ENCODE data around the gene DENND10.

Gene DENND10

DNA sequence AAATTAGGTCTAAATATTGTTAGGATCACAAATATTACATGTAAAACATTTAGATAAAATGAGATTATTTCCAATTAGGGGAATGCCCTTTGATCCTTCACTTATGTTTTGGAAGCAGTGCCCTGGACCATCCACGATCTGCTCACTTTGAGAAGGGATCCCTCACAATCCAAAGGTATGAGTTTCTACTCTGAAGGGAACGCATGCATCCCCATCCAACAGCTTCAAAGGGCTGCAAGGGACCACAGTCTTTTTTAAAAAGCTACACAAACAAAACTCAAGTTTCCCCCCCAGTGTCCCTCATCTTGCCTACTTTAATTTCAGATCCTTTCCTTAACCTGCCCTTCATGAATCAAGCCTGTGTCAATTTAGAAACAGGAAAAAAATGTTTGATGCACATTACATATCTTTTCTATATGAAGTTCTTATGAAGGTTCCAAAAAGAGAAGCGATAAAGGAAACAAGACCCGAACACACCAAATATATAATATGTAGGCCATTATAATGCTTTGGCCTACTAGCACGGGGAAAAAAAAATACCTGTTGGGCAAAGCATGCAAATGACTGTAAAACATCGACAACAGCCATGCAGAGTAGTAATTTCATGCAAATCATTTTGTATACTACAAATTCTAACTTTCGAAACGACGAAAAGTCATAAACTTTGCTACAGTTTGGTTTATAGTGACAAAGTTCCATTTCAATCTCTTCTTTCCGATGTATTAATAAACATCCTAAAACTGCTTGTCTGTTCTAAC lies 25.3 kb upstream of the DENND10 start:
- no peak for TF ChIP-seq EZH2phosphoT487 (IDR thresholded peaks at IDR 0.05; ENCODE audit: borderline replicate concordance, low read length)
- TF ChIP-seq, protein P1, sequence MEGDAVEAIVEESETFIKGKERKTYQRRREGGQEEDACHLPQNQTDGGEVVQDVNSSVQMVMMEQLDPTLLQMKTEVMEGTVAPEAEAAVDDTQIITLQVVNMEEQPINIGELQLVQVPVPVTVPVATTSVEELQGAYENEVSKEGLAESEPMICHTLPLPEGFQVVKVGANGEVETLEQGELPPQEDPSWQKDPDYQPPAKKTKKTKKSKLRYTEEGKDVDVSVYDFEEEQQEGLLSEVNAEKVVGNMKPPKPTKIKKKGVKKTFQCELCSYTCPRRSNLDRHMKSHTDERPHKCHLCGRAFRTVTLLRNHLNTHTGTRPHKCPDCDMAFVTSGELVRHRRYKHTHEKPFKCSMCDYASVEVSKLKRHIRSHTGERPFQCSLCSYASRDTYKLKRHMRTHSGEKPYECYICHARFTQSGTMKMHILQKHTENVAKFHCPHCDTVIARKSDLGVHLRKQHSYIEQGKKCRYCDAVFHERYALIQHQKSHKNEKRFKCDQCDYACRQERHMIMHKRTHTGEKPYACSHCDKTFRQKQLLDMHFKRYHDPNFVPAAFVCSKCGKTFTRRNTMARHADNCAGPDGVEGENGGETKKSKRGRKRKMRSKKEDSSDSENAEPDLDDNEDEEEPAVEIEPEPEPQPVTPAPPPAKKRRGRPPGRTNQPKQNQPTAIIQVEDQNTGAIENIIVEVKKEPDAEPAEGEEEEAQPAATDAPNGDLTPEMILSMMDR (IDR thresholded peaks at IDR 0.05; ENCODE audit: low read depth, low read length, poor library complexity, severe bottlenecking): no peak
- Histone ChIP-seq H4K20me1 (ENCODE audit: control insufficient read depth, insufficient read depth, low read depth, low read length) (peaks cover 32% of the 10 kb centered on the region), H3K9me2 (replicated peaks; ENCODE audit: control insufficient read depth, low read length) (no peaks in the 10 kb centered on the region), H3K27me3 (ENCODE audit: control insufficient read depth, low read length) (no peaks in the 10 kb centered on the region), H3K36me3 (ENCODE audit: control insufficient read depth, low read length) (peaks cover 62% of the 10 kb centered on the region), H3F3A (ENCODE audit: control insufficient read depth, insufficient read depth) (peaks cover 14% of the 10 kb centered on the region), H3K4me1 (ENCODE audit: control insufficient read depth, low read length) (peaks cover 50% of the 10 kb centered on the region), H3K9me3 (ENCODE audit: control insufficient read depth, insufficient read depth, low read length) (no peaks in the 10 kb centered on the region), H3K4me2 (ENCODE audit: low read length) (peak overlapping the region; percentile 68), H3K27ac (ENCODE audit: low read depth, low read length) (peak overlapping the region; percentile 79), H3K4me3 (ENCODE audit: low read length) (peak overlapping the region; percentile 88), H3K79me2 (ENCODE audit: control insufficient read depth, low read length) (peaks cover 84% of the 10 kb centered on the region)

DNA sequence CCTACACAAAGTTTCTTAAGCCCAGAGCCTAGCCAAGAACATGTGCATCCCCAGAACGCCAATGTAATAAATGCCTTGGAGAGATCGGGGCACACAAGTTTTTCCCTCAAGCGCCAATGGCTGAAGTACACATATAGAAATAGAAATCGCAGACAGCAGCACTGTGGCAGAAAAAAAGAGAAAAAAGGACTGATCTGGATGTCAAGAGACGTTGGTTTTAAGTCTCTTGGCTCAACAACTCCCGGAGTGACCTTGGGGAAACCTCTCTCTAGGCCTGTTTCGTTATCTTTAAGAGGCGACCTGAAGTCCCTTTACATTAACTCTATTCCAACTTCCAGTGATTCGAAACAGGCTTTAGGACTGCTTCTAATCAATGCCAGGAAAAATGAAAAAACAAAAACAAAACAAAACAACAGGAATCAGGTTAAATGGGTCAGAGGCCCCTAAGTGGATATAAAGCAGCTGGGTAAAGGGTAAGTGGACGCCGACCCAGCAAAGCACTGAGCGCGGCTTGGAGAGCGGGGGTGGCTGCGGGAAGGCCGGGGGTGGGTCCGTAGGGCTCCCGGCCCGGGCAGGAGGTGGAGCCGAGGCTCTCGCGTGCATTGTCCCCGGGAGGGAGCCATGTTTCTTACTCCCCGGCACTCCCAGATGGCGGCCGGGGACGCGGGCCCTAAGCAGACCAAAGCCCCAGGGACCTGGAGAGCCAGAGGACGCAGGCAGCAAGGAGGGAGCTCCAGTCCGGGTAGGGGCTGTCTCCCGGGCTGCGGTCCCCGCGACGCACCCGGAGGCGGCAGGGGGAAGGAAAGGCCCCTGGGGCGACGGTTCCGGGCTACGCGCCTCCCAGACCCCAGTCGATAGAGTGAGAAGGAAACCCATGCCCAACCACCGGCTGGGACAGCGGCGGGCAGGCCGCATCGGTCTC lies 24.1 kb upstream of the DENND10 start:
- peak overlapping the region; percentile 88 for H3K4me3 ChIP-seq (ENCODE audit: low read length)
- peaks cover 15% of the 10 kb centered on the region for H3F3A ChIP-seq (ENCODE audit: control insufficient read depth, insufficient read depth)
- H3K79me2 ChIP-seq (ENCODE audit: control insufficient read depth, low read length): peaks cover 72% of the 10 kb centered on the region
- no peaks in the 10 kb centered on the region for H3K9me2 ChIP-seq (replicated peaks; ENCODE audit: control insufficient read depth, low read length)
- peak overlapping the region; percentile 79 for H3K27ac ChIP-seq (ENCODE audit: low read depth, low read length)
- peaks cover 27% of the 10 kb centered on the region for H4K20me1 ChIP-seq (ENCODE audit: control insufficient read depth, insufficient read depth, low read depth, low read length)
- no peak for TF ChIP-seq EZH2phosphoT487 (IDR thresholded peaks at IDR 0.05; ENCODE audit: borderline replicate concordance, low read length)
- TF ChIP-seq, protein P1 (IDR thresholded peaks at IDR 0.05; ENCODE audit: low read depth, low read length, poor library complexity, severe bottlenecking): no peak
- H3K36me3 ChIP-seq (ENCODE audit: control insufficient read depth, low read length): peaks cover 56% of the 10 kb centered on the region
- H3K27me3 ChIP-seq (ENCODE audit: control insufficient read depth, low read length): no peaks in the 10 kb centered on the region
- no peaks in the 10 kb centered on the region for H3K9me3 ChIP-seq (ENCODE audit: control insufficient read depth, insufficient read depth, low read length)
- H3K4me2 ChIP-seq (ENCODE audit: low read length): peak overlapping the region; percentile 68
- H3K4me1 ChIP-seq (ENCODE audit: control insufficient read depth, low read length): peaks cover 57% of the 10 kb centered on the region

DNA sequence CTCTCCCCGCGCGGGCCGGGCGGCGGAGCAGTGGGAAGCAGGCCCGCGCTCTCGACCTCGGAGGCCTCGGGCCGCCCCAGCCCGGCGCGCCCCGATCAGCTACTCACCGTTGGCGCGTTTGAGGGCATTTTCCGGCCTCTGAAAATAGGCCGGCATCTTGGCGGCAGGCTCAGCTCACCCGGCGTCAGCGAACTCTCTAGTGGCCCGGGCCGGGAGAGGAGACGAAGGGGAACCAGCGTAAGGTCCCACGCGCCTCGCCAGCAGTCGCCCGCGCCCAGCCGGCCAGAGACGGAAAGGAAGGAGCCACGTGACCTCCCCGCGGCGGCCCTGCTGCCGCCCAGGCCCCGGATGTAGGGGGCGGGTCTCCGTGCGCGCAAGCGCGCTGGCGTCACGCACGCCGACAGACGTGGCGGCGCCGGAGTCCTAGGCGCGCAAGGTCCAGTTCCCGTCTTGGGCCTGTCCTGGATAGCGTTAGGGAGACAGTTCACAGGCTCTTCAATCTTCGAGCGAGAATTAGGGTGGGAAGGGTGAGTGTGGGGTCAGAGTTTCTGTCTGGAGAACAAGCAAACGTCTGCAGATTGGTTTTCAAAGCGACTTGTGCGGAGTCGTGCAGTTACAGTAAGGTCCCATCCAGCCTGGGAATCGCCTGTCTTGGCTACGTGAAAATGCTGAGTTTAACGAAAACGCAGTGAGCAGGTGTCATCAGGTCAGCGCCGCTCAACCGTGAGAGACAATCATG lies 23.2 kb upstream of the DENND10 start, which contains the start of gene EIF3A:
TSS of gene EIF3A (minus strand) at position 297 of the 739 bp plus-strand sequence. CDS start at position 156, 141 bp downstream.
- peaks cover 12% of the 10 kb centered on the region; the same call in 1 of the 2 replicates for H3F3A ChIP-seq (ENCODE audit: control insufficient read depth, insufficient read depth)
- no peaks in the 10 kb centered on the region for H3K9me3 ChIP-seq (ENCODE audit: control insufficient read depth, insufficient read depth, low read length)
- peaks cover 63% of the 10 kb centered on the region for H3K79me2 ChIP-seq (ENCODE audit: control insufficient read depth, low read length)
- peak within 1 kb of the TSS; percentile 68 for H3K4me2 ChIP-seq (ENCODE audit: low read length)
- peak within 1 kb of the TSS; percentile 88 for H3K4me3 ChIP-seq (ENCODE audit: low read length)
- peaks cover 50% of the 10 kb centered on the region for H3K36me3 ChIP-seq (ENCODE audit: control insufficient read depth, low read length)
- peaks cover 62% of the 10 kb centered on the region for H3K4me1 ChIP-seq (ENCODE audit: control insufficient read depth, low read length)
- no peaks in the 10 kb centered on the region for H3K27me3 ChIP-seq (ENCODE audit: control insufficient read depth, low read length)
- H4K20me1 ChIP-seq (ENCODE audit: control insufficient read depth, insufficient read depth, low read depth, low read length): peaks cover 22% of the 10 kb centered on the region
- TF ChIP-seq EZH2phosphoT487 (IDR thresholded peaks at IDR 0.05; ENCODE audit: borderline replicate concordance, low read length): no peak
- TF ChIP-seq, protein P1 (IDR thresholded peaks at IDR 0.05; ENCODE audit: low read depth, low read length, poor library complexity, severe bottlenecking): no peak
- peak within 1 kb of the TSS; percentile 79 for H3K27ac ChIP-seq (ENCODE audit: low read depth, low read length)
- H3K9me2 ChIP-seq (replicated peaks; ENCODE audit: control insufficient read depth, low read length): no peaks in the 10 kb centered on the region
